ENCODE data around the gene PRTFDC1. TPM values are rescaled to one million over a fixed set of nuclear protein-coding genes. Genes with fewer than 3 reads are reported as not detected.

The PRTFDC1 gene
- total RNA-seq, 1 donor from 2014 or later, result 17.5 TPM

DNA sequence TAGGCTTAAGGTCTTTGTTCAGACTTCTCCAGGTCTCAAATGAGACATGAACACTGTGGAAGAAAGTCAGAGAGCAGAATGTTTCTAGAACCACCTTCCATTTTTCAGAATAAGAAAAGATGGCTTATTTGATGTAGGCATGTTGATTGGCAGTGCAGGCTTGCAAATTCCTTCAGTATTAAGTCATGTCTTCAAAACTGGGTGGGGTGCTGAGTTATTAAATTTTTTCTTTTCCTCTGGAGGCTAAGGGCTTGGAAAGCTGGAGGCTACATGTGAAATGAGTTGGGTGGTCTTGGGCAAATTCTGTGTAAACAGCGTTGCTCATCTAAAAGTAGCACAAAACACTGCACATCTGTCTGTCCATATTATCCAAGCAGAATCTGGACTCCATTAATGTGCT is 62.8 kb downstream of the PRTFDC1 start:
- no peak for DNase-seq (ENCODE audit: low spot score)
- H3K4me3 Mint-ChIP-seq (ENCODE audit: unreplicated experiment), result no peak overlapping the region
- TF ChIP-seq, protein P1, sequence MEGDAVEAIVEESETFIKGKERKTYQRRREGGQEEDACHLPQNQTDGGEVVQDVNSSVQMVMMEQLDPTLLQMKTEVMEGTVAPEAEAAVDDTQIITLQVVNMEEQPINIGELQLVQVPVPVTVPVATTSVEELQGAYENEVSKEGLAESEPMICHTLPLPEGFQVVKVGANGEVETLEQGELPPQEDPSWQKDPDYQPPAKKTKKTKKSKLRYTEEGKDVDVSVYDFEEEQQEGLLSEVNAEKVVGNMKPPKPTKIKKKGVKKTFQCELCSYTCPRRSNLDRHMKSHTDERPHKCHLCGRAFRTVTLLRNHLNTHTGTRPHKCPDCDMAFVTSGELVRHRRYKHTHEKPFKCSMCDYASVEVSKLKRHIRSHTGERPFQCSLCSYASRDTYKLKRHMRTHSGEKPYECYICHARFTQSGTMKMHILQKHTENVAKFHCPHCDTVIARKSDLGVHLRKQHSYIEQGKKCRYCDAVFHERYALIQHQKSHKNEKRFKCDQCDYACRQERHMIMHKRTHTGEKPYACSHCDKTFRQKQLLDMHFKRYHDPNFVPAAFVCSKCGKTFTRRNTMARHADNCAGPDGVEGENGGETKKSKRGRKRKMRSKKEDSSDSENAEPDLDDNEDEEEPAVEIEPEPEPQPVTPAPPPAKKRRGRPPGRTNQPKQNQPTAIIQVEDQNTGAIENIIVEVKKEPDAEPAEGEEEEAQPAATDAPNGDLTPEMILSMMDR (IDR thresholded peaks at IDR 0.05; ENCODE audit: unreplicated experiment), result no peak
- H3K36me3 Mint-ChIP-seq (ENCODE audit: low read depth, unreplicated experiment), result no peaks in the 10 kb centered on the region
- H3K27me3 Mint-ChIP-seq (ENCODE audit: unreplicated experiment), result no peaks in the 10 kb centered on the region
- no peaks in the 10 kb centered on the region for H3K9me3 Mint-ChIP-seq (ENCODE audit: unreplicated experiment)
- H3K27ac Mint-ChIP-seq (ENCODE audit: unreplicated experiment), result no peak overlapping the region
- peaks cover 5% of the 10 kb centered on the region for H3K4me1 Mint-ChIP-seq (ENCODE audit: unreplicated experiment)

DNA sequence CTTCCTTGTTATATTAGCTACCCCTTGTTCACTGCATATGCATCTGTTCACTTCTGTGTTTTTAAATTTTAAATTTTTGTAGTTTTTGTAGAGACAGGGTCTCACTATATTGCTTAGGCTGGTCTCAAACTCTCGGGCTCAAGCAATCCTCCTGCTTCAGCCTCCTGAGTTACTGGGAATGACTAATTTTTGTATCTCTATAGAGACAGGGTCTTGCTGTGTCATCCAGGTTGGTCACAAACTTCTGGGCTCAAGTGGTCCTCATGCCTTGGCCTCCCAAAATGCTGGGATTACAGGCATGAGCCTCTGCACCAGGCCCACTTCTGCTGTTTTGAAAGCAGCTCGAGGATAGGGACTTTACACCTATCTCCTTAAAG is 64.6 kb downstream of the PRTFDC1 start:
- Mint-ChIP-seq H3K36me3 (ENCODE audit: low read depth, unreplicated experiment) (no peaks in the 10 kb centered on the region), H3K27ac (ENCODE audit: unreplicated experiment) (no peak overlapping the region), H3K4me1 (ENCODE audit: unreplicated experiment) (peaks cover 12% of the 10 kb centered on the region), H3K27me3 (ENCODE audit: unreplicated experiment) (no peaks in the 10 kb centered on the region), H3K9me3 (ENCODE audit: unreplicated experiment) (no peaks in the 10 kb centered on the region), H3K4me3 (ENCODE audit: unreplicated experiment) (no peak overlapping the region)
- TF ChIP-seq, protein P1 (IDR thresholded peaks at IDR 0.05; ENCODE audit: unreplicated experiment), result no peak
- no peak for DNase-seq (ENCODE audit: low spot score)

DNA sequence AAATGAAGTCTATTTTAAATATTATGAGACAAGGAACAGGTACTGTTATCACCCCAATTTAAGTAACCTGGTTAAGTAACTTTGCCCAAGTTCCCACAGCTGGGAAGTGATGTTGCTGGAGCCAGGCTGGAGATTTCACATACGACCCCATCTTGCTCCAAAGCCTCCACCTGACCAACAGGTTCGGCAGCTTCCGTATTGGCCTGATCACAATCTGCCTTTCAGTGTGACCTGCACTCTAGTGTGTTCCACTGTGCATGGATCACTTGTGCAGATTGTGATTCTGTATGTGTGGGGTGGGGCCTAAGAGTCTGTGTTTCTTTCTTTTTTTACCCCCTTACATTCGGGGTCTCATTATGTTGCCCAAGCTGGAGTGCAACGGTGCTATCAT is 66.1 kb downstream of the PRTFDC1 start:
- Mint-ChIP-seq H3K27ac (ENCODE audit: unreplicated experiment) (no peak overlapping the region), H3K27me3 (ENCODE audit: unreplicated experiment) (no peaks in the 10 kb centered on the region), H3K4me3 (ENCODE audit: unreplicated experiment) (no peak overlapping the region), H3K9me3 (ENCODE audit: unreplicated experiment) (no peaks in the 10 kb centered on the region), H3K4me1 (ENCODE audit: unreplicated experiment) (peaks cover 15% of the 10 kb centered on the region), H3K36me3 (ENCODE audit: low read depth, unreplicated experiment) (no peaks in the 10 kb centered on the region)
- TF ChIP-seq, protein P1 (IDR thresholded peaks at IDR 0.05; ENCODE audit: unreplicated experiment), result no peak
- no peak for DNase-seq (ENCODE audit: low spot score)

DNA sequence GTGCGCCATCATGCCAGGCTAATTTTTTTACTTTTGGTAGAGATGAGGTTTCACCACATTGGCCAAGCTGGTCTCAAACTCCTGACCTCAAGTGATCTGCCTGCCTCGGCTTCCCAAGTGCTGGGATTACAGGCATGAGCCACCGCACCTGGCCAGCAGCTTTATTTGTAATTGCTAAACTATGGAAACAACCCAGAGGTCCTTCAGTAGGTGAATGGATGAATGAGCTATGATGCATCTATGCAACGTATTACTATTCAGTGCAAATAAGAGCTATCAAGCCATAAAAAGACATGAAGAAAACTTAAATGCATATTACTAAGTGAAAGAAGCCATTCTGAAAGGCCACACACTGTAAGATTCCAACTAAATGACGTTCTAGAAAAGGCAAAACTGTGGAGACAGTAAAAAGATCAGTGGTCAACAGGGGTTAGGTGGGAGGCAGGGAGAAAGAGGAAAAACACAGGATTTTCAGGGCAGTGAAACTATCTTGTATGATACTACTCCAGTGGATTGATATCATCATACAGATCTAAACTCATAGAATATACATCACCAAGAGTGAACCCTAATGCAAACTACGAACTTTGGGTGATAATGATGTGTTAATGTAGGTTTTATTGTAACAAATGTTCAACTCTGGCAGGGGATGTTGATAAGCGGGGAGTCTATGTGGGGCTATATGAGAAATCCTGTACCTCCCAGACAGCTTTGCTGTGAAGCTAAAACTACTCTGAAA is 66.7 kb downstream of the PRTFDC1 start:
- Mint-ChIP-seq H3K9me3 (ENCODE audit: unreplicated experiment) (no peaks in the 10 kb centered on the region), H3K36me3 (ENCODE audit: low read depth, unreplicated experiment) (no peaks in the 10 kb centered on the region), H3K4me1 (ENCODE audit: unreplicated experiment) (peaks cover 15% of the 10 kb centered on the region), H3K27me3 (ENCODE audit: unreplicated experiment) (no peaks in the 10 kb centered on the region), H3K27ac (ENCODE audit: unreplicated experiment) (no peak overlapping the region), H3K4me3 (ENCODE audit: unreplicated experiment) (no peak overlapping the region)
- no peak for DNase-seq (ENCODE audit: low spot score)
- TF ChIP-seq, protein P1 (IDR thresholded peaks at IDR 0.05; ENCODE audit: unreplicated experiment), result no peak

DNA sequence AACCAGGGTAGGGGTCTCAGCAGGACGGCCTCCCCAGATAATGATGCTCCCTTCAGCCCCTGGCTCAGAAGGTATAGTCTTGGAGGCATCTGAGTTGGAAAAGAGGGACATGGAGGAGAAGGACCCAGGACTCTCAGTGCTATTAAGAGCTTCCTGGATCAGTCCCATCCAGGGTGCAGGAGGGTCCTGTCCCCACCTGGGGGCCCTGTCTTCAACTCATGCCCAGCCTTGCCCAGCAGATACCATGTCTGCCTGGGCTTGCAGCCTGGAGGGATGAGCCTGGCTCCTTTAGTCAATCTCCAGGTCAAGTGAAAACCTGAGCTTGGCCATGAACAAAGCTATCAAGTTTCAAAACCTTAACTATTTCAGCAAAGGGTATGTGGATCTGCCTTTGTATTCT is 67.6 kb downstream of the PRTFDC1 start:
- TF ChIP-seq, protein P1 (IDR thresholded peaks at IDR 0.05; ENCODE audit: unreplicated experiment), result no peak
- Mint-ChIP-seq H3K27me3 (ENCODE audit: unreplicated experiment) (no peaks in the 10 kb centered on the region), H3K27ac (ENCODE audit: unreplicated experiment) (no peak overlapping the region), H3K4me3 (ENCODE audit: unreplicated experiment) (no peak overlapping the region), H3K4me1 (ENCODE audit: unreplicated experiment) (peaks cover 12% of the 10 kb centered on the region), H3K36me3 (ENCODE audit: low read depth, unreplicated experiment) (no peaks in the 10 kb centered on the region), H3K9me3 (ENCODE audit: unreplicated experiment) (no peaks in the 10 kb centered on the region)
- DNase-seq (ENCODE audit: low spot score), result no peak

Data from endothelial cell (in vitro differentiated cells).